GM18511 (cell line): ENCODE measurements around the gene MXI1.
A peak's percentile ranks its signal among the peaks of the same experiment; 100 is the strongest.
"Not testable (repeated sequence)": the region's sequence is repeated elsewhere in the genome, so short reads cannot be mapped to it uniquely, and the experiment has no call there.

Experiments
- ATAC-seq: cut with Tn5 transposase; IDR thresholded peaks from one replicate; pipeline ENCODE4 v1.9.1; 2021; ENCODE audit warnings: mild to moderate bottlenecking, moderate library complexity; ENCODE audit not compliant: unreplicated experiment

Gene MXI1

GRCh38 chr10:110181451-110181850 lies 26.0 kb upstream of the MXI1 start:
- ATAC-seq, result no peak

GRCh38 chr10:110181911-110182310 lies 25.5 kb upstream of the MXI1 start:
- ATAC-seq, result no peak

- no peak for ATAC-seq
These were observed 23.0 kb upstream of the MXI1 start for GRCh38 chr10:110184398-110184797.

- ATAC-seq, result not testable (repeated sequence)
These were observed 21.7 kb upstream of the MXI1 start for GRCh38 chr10:110185646-110186182.

GRCh38 chr10:110190170-110190569 lies 17.2 kb upstream of the MXI1 start:
- no peak for ATAC-seq

GRCh38 chr10:110192552-110192951 lies 14.9 kb upstream of the MXI1 start:
- peak; percentile 69 for ATAC-seq

- ATAC-seq, result no peak
These were observed 6.9 kb upstream of the MXI1 start for GRCh38 chr10:110200503-110200902.

GRCh38 chr10:110201046-110201445 lies 6.4 kb upstream of the MXI1 start:
- not testable (repeated sequence) for ATAC-seq

- no peak for ATAC-seq
These were observed 3.6 kb upstream of the MXI1 start for GRCh38 chr10:110203500-110204455.

- no peak for ATAC-seq
These were observed 2.2 kb upstream of the MXI1 start for GRCh38 chr10:110205051-110205675.

- ATAC-seq, result peak; percentile 8
These were observed 604 bp downstream of the MXI1 start for GRCh38 chr10:110207805-110208613.

GRCh38 chr10:110208614-110209453 lies 1.4 kb downstream of the MXI1 start:
- ATAC-seq, result no peak

- no peak for ATAC-seq
These were observed 2.1 kb downstream of the MXI1 start for GRCh38 chr10:110209454-110209925.

- no peak for ATAC-seq
These were observed 2.7 kb downstream of the MXI1 start for GRCh38 chr10:110209926-110210673.

GRCh38 chr10:110210674-110211464 lies 3.5 kb downstream of the MXI1 start:
- ATAC-seq, result peak; percentile 68

GRCh38 chr10:110211465-110211843 lies 4.0 kb downstream of the MXI1 start:
- ATAC-seq, result no peak

- no peak for ATAC-seq
These were observed 5.0 kb downstream of the MXI1 start for GRCh38 chr10:110212119-110213006.
